HG03460 (cell line): ENCODE data around the gene TMEM132D.
"Not testable (repeated sequence)": the region's sequence is repeated elsewhere in the genome, so short reads cannot be mapped to it uniquely, and the experiment has no call there.

ENCODE experiments used
- ATAC-seq: cut with Tn5 transposase; IDR thresholded peaks from one replicate; pipeline ENCODE4 v1.9.1; 2021; ENCODE audit not compliant: unreplicated experiment

TMEM132D gene

DNA sequence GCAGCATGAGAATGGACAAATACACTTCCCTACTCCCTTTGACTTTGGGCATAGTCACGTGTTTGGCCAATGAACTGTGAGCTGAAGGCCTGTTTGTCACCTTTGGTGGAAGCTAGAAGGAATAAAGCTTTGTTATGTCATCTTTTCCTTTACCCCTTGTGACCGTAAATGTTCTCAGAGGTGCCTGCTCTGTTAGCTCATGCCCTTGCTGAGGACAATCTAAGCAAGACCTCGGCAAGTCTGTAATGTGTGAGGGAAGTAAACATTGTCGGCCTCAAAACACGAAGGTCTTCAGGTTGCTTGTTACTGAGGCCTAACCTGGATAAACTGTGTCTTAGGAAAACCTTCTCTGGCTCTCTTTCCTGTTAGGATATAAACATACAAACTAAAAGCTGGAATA, 354.2 kb downstream of the TMEM132D start:
- no peak for ATAC-seq

DNA sequence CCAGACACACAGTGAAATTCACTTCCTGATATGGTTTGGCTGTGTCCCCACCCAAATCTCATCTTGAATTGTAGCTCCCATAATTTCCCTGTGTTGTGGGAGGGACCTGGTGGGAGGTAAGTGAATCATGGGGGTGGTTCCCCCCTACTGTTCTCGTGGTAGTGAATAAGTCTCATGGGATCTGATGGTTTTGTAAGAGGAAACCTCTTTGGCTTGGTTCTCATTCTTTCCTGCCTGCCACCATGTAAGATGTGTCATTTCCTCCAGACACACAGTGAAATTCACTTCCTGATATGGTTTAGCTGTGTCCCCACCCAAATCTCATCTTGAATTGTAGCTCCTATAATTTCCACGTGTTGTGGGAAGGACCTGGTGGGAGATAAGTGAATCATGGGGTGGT, 354.8 kb downstream of the TMEM132D start:
- not testable (repeated sequence) for ATAC-seq

DNA sequence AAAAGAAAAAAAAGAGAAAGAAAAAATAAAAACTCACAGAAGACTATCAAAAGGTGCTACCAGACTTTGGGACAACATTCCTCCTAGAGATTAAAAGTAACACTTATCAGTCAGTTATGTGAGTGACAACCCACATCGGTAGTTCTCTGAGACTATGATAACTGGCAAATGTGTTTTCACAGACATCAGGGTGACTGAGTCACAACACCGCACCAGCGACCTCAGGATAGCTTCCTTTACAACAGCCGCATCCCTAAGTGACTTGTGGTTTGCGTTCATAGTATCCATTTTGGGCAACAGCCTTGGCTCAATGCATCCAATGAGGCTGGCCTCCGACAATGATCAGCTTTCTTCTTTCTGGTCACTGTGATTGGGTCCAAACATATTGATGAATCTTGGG, 359.1 kb downstream of the TMEM132D start:
- no peak for ATAC-seq

DNA sequence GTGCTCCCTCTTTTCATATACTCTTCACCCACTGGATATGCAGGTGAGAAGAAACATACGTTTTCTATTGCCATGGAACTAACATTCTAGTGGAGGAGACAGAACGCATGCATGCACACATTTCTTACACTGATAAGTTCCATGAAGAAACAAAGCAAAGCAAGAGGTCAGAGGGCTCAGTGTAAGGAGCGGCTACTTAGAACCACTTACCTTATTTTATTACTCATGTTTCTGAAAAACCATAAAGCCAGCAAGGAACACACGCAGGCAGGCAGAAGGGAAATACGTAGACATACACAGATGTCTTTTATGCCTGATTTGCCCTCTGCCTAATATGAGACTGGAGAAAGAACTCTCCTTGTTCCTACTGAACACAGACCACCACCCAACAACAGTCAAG, 362.9 kb downstream of the TMEM132D start:
- ATAC-seq: no peak

DNA sequence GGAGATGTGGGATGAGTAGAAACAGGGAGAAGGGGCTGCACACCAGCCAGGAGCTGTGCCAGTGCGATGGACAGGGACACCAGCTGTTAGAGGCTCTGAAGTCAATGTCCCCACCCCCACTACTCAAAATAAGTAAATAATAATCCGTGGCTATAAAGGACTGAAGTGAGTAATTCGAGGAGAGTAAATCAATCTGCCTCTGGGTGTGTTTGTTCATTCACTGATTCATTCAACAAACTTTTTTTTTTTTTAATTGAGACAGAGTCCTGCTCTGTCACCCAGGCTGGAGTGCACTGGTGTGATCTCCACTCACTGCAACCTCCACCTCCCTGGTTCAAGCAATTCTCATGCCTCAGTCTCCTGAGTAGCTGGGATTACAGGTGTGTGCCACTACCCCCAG, 363.6 kb downstream of the TMEM132D start:
- no peak for ATAC-seq

DNA sequence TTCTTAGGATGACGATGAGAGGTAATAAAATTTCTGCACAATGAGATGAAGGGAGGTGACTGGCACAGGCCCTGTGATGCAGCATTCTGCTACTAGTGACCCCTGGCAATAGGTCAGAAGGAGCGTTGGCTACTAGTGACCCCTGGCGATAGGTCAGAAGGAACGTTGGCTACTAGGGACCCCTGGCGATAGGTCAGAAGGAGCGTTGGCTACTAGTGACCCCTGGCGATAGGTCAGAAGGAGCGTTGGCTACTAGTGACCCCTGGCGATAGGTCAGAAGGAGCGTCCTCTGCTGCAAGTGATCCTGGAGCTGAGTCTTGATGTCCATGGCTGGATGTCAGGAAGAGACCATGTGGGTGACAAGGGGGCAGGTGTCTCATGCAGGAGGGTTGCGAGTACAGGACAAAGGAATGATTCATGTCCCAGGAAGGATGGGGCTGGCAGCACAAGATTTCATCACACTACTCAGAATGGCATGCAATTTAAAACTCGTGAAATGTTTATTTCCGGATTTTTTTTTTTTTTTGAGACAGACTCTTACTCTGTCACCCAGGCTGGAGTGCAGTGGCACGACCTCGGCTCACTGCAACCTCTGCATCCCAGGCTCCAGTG, 365.0 kb downstream of the TMEM132D start:
- not testable (repeated sequence) for ATAC-seq

DNA sequence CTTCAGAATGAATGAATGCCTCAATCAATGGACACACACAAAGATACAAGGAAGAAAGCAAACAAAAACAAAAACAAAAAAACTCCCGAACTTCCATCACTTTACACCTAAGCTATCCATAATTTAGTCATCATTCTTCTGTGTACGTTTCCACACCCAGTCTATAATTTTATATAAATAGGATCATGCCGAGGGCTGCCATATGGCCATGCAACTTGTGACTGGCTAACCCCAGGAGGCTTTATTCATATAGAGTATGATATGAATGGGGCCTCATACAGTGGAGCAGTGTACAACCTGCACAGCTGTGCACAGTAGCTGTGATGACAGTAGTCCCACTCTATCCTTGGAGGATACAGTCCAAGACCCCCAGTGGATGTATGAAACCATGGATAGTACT, 365.7 kb downstream of the TMEM132D start:
- ATAC-seq: no peak

DNA sequence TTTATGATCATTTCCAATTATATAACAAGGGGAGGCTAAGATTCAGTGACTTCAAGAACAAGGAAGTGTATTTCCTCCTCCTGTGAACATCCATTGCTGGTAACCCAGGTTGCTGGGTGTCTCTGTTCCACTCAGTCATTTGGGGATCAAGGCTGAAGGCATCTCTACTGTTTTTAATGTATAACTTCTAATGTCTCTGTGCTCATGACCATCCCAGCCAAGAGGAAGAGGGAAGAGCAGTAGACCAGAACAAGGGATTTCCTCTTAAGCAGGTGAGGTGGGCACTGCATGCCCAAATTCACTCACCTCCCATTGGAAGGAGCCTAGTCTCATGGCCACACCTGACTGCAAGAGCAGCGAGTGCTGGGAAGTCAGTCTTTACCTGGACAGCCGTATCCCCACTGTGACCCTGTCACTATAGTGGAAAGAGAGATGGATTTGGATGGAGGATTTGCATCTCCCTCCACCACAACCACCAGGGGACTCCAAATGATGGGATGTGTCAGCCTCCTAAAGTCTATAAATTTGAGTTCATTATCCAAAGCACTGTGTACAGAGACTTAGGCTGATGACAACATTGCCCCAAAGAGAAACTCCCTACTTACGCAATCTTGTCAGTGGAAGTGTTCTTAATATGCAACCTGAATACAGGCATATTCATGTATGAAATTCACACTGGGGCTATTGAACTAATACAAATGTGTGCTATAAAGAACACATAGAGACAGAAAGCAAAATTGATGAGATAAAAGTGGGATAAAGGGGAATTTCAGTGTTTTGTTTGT, 368.7 kb downstream of the TMEM132D start:
- ATAC-seq: no peak

DNA sequence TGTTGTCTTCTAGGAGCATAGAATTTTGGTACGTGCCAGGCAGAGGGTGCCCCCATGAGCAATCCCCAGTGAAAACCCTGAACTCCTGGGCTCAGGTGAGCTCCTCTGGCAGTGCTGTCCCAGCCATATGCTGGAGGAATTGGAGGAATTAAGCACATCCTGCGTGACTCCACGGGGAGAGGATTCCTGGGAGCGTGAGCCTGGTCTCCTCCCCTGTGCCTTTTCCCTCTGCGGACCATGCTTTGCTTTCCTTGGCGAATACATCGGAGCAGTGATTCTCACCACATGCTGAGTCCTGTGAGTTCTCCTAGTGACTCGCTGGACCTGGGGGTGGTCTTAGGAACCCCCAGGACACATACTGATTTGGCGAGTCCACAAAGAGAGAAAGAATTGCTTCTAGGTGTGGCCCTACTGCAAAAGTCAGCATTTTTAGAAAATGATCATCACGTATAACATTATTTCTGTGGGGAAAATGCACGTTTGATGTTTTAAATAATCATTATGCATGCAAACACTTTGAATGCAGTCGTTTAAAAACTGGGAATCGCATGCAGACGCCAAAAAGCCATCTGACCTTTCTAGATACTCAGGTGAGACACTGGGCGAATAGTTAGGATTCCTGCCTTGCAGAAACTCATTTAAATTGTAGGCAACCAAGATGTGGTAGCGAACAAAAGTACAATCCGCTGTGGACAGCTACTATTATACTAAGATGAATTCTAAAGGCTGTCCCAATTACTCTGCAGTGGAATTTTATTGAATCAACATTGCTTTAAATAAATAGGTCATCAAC, 370.9 kb downstream of the TMEM132D start:
- no peak for ATAC-seq

DNA sequence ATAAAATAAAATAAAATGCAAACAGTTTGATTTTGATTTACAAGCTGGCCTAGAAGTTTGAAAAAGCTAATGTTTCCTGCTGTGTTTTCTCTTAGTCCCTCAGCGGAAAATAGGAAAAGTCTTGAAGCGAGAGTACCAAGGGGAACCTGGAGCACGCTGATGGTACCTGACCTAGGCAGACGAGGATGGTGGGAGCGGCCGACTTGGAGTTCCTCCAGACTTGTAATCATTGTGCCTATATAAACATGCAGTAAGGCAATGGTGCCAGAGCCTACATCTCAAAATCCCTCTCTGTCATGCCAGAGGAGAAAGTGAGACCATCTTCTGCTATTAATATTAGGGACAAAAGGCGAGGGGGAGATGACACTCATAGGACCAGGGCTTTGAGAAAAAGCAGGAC, 371.7 kb downstream of the TMEM132D start:
- no peak for ATAC-seq

DNA sequence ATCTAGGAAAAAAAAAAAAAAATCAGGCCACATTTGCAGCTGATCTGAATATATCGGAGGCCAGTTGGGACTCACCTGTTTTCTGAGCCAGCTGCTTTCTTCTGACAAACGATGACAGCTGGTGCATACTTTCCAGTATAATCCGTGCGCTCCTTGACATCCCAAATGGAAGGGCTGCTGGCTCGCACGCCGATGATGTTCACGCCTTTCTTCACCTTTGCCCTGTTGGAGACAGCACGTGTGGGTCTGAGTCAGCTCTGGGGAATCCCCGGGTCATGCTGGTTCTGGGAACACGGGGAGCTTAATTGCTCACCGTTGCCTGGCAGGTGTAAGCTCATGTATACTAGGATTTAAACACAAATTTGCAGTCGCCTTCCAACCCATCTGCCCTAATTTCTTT, 372.8 kb downstream of the TMEM132D start:
- ATAC-seq: no peak

DNA sequence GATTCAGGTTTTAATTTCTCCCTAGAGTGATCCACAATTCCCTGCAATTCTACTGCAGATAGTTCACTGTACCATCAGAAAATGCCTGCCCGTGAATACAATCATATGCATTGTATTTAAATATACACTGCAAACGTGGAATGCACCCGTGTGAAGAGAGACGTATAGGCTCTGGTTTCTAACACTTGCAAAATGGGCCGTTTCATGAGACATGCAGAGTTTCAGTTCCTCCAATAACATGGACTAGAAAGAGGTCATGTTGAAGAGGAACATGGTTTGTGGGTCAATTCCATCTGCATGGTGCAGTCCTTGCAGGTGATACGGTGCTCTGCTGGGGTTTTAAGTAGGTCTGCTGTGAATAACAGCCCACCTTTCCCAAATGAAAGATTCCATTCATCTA, 373.3 kb downstream of the TMEM132D start:
- no peak for ATAC-seq

DNA sequence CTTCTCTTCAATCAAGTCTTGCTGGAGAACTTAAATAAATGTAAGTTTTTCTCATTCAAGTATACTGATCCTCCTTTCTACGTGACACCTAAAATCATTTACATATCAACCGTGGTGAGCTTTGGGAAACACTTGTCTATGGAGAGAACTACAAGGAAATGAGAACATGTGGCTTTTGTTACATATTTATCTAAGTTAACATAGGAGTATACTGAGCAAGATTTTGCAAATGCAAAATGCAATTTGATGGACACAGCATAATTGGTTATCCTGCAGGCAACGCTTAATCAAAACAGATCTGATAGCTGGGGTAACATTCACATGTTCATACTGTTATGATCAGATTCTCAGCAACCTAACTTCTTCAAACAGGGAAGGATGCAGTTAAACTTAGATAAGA, 376.3 kb downstream of the TMEM132D start:
- ATAC-seq: no peak

DNA sequence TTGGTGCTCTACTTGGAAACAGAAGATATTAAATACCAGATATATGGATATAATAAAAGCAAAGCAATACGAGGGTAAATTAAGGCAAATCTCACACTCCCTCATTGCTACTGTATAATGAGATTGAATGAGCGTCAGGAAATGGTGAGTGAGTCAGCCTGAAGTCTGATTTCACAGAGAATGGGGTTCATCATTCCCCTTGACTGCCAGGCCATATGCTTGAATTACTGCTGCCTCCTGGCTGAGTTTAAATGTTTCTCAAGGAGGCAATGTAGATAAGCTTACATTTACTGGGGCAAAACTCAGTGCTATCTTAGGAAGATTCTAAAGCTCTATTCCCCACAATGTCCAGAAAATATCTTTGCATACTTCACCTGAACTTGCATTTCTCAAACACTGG, 380.2 kb downstream of the TMEM132D start:
- no peak for ATAC-seq

DNA sequence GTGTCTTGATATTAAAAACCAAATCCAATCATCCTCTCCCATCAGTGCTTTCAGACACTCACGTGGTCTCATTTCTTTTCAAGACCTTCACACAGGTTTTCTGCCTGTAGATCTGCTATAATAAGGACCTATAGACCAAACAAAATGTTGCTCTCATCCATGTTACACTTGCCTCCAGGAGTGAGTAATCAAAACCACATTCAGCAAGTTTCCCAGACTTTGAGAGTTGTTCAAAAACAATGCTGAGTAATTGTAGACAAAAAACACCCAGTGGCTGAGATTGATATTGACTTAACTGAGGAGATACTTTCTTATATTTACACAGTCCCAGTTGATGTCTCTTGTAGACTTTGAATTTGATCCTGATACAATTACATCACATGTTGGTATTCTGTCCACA, 383.1 kb downstream of the TMEM132D start:
- no peak for ATAC-seq

DNA sequence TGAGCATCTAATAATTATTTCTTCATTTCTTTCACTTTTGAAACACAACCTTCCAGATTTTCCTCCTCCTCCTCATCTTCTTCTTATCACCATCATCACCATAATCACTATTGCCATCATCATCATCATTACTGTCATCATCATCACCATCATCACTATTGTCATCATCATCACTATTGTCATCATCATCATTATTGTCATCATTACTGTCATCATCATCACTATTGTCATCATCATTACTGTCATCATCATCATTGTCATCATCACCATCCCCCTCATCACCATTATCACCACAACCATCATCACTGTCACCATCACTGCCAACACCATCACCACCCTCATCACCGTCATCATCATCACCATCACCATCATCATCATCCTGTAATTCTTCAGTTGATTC, 400.0 kb downstream of the TMEM132D start:
- no peak for ATAC-seq

DNA sequence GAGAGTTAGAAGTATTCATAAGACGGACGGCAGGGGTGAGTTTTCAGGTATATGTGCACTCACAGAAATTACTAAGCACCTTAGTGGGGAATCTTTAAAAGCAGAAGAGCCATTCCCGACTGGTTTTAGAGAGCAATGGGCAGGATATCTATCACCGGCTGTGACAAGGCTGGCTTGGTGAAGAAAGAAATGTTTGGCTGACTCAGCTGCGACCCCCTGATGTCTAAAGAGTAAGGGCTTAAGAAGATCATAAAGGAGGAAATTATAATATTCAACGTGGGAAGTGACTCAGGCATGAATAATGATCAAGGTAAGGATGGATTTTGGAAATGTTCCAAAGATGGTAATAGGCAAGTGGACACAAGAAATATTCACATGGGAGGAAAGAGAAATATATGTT, 407.6 kb downstream of the TMEM132D start:
- no peak for ATAC-seq

DNA sequence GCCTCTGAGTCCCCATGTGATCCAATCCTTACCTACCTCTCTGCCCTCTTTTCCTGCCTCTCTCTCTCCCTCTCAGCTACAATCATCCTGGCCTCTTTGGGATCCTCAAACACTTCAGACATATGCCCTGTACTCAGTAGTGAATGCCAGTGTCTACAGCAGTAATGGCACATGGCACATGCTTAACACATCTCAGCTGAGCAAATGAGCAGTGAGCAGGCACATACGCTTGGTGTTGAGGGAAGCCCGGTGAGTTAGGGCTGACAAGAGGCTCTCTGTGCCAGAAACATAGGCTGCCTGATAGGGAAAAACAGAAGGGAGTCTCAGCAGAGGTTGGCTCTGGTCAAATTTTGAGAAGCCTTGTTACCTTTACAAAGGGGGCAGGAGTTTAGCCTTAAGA, 409.1 kb downstream of the TMEM132D start:
- ATAC-seq: no peak

DNA sequence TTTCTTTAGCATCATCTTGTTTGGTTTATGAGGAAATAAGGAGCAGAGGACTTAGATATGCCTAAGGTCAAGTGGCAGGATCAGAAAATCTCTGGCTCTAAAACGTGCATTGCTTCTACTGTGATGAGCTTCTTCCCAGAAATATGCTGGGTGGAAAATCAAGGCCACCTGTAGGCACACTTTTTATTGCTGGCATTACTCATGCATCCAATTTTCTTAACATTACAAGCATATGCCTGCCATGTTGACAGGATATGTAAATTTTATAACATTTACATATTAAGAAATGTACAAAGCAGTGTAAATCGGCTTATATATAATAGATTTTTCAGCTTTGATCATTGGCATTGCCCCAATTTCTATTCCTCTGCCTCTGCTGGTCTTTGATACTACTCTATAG, 409.6 kb downstream of the TMEM132D start:
- no peak for ATAC-seq

DNA sequence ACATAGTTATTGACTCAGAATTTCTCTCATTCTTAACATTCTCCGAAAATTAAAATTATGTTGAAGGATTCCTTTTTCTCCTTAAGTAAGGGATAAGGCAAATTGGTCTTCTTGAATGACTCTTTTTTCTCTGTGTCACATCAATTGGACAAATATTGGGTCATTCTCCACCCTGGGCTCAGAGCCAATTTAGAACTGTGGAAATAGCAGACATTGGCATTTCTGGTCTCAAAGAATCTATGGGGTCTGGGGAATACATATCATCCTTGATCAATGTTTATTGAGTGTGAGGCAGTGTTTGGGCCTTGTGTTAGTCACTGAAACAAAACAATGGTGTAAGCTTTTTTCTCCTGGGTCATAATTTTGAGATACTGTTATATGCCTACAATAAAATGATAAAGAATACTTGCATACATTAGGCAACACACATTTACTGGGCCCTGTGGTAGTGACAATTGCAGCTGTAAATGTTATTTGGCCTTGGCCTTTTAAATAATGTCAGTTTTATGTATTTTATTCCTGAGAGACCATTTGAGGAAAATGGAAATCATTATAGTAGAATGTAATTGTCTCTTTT, 414.6 kb downstream of the TMEM132D start:
- ATAC-seq: no peak

DNA sequence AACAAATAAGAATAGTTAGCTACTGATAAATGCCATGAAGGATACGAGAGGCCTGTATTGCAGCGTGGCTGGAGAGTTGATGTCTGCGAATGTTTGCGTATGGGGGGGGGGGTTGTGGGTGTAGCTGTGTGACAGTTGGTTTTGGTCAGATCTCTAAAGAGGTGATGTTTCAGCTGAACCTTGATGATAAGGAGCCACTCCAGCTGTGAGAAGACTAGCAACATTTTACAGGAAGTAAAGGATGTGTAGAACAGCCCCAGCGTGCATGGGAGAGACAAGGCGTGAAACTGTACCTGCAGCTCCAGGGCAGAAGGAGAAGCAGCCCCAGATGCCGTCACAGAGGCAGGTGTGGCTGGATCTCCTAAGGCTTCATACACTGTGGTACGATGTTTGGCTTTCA, 416.9 kb downstream of the TMEM132D start:
- no peak for ATAC-seq
